Stomach smooth muscle (tissue), 2 donors: Measurements from ENCODE around the gene STX10.

Experiments
- H3K27ac ChIP-seq: one replicate; pipeline ENCODE4 v1.7.0; 2013; ENCODE audit warnings: mild to moderate bottlenecking, low read length, inconsistent platforms
- H3K27me3 ChIP-seq, 2 donors: one replicate each; pipeline ENCODE4 v1.7.0; 2013; ENCODE audit warnings: low read length in 2 of 2; ENCODE audit not compliant: insufficient read depth in 2 of 2, control insufficient read depth in 1 of 2
- H3K36me3 ChIP-seq, 2 donors: one replicate each; pipeline ENCODE4 v1.7.0; 2013; ENCODE audit warnings: low read length in 2 of 2; ENCODE audit not compliant: control insufficient read depth in 2 of 2, insufficient read depth in 2 of 2
- H3K4me1 ChIP-seq: one replicate; pipeline ENCODE4 v1.7.0; 2013; ENCODE audit warnings: low read length; ENCODE audit not compliant: control insufficient read depth, insufficient read depth
- H3K4me3 ChIP-seq, 2 donors: one replicate each; pipeline ENCODE4 v1.7.0; 2013; ENCODE audit warnings: low read length in 2 of 2
- H3K9ac ChIP-seq, 2 donors: one replicate each; pipeline ENCODE4 v1.7.0; 2013; ENCODE audit warnings: low read length in 2 of 2, mild to moderate bottlenecking in 1 of 2
- H3K9me3 ChIP-seq, 2 donors: one replicate each; pipeline ENCODE4 v1.7.0; 2013; ENCODE audit warnings: low read length in 2 of 2; ENCODE audit not compliant: control insufficient read depth in 2 of 2
- donor health status: healthy.
- donor health status: Pancreatic carcinoma.

Gene STX10

DNA sequence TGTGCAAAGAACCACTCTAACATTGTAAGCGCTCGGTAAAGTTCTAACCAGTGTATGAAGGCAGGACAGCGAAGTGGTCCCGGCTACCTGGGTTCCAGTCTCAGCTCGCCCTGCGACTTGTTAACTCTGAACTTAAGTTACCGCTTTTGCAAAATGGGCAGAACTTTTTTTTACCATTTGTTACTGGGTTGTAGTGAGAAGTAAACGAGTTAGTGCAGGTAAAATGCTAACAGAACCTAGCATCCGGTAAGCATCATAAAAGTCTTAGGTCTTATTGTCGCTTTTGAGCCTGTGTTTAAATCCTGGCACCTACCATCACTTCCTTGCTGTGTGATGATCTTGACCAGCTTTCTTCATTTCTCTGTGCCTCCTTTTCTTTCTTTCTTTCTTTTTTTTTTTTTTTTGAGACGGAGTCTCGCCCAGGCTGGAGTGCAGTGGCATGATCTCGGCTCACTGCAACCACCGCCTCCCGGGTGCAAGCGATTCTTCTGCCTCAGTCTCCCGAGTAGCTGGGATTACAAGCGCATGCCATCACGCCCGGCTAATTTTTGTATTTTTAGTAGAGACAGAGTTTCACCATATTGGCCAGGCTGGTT, 32.9 kb downstream of the STX10 start:
- Histone ChIP-seq H3K4me1 (peaks cover 41% of the 10 kb centered on the region), H3K9ac (peak overlapping the region; percentile 90 to 92), H3K4me3 (peak overlapping the region; percentile 98 to 99), H3K9me3 (no peaks in the 10 kb centered on the region), H3K27me3 (no peaks in the 10 kb centered on the region), H3K27ac (peak overlapping the region; percentile 69), H3K36me3 (peaks cover 4 to 7% of the 10 kb centered on the region in 2 donors)

DNA sequence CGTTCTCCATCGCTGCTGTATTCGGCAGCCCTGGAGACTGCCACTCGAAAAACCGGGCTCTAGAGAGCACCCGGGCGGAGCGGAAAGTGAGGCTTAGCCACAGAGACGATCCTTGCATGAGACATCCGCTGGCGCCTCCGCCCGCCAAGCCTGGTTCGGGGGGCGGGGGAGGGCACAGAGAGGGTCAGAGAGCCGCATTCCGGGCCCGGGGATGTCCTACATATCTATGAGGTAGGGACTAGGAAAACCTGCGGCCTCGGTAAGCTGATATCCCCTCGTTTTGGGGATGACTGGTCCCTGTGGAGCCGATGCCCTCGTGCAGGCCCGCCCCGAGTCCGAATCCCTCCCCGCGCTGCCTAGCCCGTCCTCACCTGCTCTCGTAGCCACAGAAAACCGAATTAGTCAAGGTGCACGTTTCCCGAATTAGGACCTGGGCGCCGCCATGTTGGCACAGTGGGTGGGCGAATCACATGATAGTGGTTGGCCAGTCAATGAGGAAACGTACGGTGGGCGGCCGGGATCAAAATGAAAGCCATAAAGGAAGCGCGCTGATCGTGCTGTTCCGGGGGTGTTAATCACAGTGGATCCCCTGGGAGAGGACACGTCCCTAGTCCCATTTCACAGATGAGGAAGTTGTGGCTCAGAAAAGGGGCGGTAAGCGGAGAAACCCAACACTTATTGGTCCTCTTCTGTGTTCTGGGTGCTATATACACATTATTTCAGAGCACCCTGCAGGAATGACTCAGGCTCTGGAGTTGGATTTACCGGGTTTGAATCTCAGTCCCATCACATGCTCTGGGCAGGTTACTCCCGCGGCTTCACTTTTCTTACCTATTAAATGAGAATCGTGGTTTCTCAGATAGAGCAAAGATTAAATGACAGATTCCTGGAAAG, 33.6 kb downstream of the STX10 start, which contains the start of gene TRMT1:
TRMT1 (minus strand) TSS at position 459 of the 894 bp plus-strand sequence; CDS start at position 118, 341 bp downstream.
- Histone ChIP-seq H3K27ac (peak within 1 kb of the TSS; percentile 69), H3K36me3 (peaks cover 4 to 8% of the 10 kb centered on the region in 2 donors), H3K4me1 (peaks cover 38% of the 10 kb centered on the region), H3K9me3 (no peaks in the 10 kb centered on the region), H3K4me3 (peak within 1 kb of the TSS; percentile 98 to 99), H3K27me3 (no peaks in the 10 kb centered on the region), H3K9ac (peak within 1 kb of the TSS; percentile 90 to 92)

DNA sequence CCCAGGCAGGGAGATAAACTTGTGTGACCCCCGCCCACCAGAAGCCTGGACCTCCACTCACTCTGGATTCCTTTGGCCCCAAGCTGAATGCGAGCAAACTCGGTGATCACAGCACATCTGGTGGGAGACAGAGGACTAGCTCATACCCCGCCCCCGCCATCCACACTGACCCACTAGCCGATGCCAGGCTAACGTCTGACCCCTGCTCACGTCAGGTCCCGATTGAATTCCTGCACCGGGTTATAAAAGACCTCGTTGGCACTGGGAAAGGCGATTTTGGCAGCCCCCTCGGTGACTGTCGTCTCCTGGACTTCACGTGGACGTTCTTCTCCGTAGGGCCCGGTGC, 34.3 kb downstream of the STX10 start:
- no peaks in the 10 kb centered on the region for H3K9me3 ChIP-seq
- H3K4me1 ChIP-seq, result peaks cover 38% of the 10 kb centered on the region
- H3K4me3 ChIP-seq, result peak overlapping the region; percentile 98 to 99
- H3K27me3 ChIP-seq, result no peaks in the 10 kb centered on the region
- H3K9ac ChIP-seq, result peak overlapping the region; percentile 90 to 92
- peak overlapping the region; percentile 69 for H3K27ac ChIP-seq
- H3K36me3 ChIP-seq, result peaks cover 4 to 8% of the 10 kb centered on the region in 2 donors

DNA sequence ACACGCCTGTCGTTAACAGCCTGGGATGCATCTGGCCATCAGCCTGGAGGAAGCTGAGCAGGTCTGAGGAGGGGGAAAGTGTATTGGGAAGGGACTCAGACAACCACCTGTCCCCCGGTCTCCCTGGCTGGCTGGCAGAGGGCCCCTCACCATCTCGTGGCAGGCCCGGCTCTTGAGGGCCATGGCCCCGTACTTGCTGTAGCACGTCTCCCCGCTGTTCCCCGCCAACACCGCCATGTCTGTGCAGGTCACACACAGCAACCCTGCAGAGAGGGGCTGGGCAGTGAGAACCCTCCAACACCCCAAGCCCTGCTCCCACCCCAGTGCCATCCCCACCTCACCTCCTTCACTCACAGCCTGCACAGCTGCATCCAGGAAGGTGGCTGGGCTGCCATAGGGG, 37.6 kb downstream of the STX10 start:
- Histone ChIP-seq H3K4me3 (no peak overlapping the region), H3K9ac (no peak overlapping the region), H3K27ac (no peak overlapping the region), H3K27me3 (no peaks in the 10 kb centered on the region), H3K36me3 (peaks cover 4 to 13% of the 10 kb centered on the region in 2 donors), H3K9me3 (no peaks in the 10 kb centered on the region), H3K4me1 (peaks cover 17% of the 10 kb centered on the region)

DNA sequence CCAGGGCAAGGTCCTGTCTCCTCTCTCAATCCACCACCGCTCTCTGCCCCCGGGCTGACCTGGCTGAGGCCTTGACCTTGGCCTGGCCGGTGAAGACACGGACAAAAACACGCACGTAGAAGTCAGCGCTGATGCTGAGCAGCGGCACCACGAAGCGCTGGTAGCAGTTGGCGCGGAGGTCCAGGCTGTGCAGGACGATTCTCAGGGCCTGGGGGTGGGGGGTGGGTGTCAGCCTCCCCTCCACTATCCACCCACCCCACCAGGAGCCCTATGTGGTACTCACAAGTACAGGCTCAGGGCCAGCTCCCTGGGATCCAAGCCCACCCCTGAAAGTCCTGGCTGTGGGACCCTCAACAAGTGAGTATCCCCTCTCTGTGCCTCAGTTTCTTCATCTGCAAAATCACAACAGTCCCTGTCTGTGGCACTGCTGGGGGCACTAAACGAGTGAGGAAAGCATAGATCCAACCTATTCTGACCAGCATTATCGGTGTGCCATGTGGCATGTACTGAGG, 40.0 kb downstream of the STX10 start:
- no peaks in the 10 kb centered on the region for H3K4me1 ChIP-seq
- H3K9ac ChIP-seq, result no peak overlapping the region
- H3K36me3 ChIP-seq, result peaks cover 4 to 13% of the 10 kb centered on the region in 2 donors
- H3K27me3 ChIP-seq, result no peaks in the 10 kb centered on the region
- no peak overlapping the region for H3K4me3 ChIP-seq
- no peak overlapping the region for H3K27ac ChIP-seq
- no peaks in the 10 kb centered on the region for H3K9me3 ChIP-seq

DNA sequence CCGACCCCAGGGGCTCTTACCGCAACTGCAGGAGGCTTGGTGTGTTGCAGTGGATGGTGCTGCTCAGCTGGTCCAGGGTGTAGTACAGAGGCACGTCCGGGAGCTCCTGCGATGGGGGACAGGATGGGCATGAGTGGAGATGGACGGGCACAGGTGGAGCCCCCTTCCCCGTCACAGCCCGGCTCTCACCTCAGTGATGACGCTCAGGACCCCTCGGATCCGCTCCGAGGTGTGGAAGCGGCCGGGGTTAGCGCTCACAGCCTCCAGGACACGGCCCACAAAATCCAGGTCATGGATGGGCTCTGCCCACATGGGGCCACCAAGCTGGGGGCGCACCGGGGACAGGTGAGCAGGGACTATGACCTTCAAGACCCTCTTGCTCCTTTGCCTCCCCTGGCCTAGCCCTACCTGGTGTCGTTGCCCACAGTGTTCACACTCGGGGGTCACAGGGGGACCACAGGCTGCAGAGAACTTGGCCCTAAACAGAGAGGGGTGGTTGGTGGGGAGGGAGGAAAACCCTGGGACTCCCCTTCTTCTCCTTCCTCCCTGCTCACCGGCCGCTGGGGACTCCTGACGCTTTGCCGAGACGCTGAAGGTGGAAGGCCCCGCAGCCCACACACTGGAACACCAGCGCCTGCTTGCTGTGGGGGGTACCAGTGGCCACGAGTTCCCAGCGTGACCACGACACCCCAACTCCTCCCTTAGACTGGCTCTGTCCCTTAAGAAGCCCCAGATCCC, 40.6 kb downstream of the STX10 start:
- H3K9ac ChIP-seq, result no peak overlapping the region
- H3K27me3 ChIP-seq, result no peaks in the 10 kb centered on the region
- no peak overlapping the region for H3K27ac ChIP-seq
- H3K4me1 ChIP-seq, result peaks cover 3% of the 10 kb centered on the region
- peaks cover 4 to 13% of the 10 kb centered on the region in 2 donors for H3K36me3 ChIP-seq
- H3K9me3 ChIP-seq, result no peaks in the 10 kb centered on the region
- H3K4me3 ChIP-seq, result no peak overlapping the region

DNA sequence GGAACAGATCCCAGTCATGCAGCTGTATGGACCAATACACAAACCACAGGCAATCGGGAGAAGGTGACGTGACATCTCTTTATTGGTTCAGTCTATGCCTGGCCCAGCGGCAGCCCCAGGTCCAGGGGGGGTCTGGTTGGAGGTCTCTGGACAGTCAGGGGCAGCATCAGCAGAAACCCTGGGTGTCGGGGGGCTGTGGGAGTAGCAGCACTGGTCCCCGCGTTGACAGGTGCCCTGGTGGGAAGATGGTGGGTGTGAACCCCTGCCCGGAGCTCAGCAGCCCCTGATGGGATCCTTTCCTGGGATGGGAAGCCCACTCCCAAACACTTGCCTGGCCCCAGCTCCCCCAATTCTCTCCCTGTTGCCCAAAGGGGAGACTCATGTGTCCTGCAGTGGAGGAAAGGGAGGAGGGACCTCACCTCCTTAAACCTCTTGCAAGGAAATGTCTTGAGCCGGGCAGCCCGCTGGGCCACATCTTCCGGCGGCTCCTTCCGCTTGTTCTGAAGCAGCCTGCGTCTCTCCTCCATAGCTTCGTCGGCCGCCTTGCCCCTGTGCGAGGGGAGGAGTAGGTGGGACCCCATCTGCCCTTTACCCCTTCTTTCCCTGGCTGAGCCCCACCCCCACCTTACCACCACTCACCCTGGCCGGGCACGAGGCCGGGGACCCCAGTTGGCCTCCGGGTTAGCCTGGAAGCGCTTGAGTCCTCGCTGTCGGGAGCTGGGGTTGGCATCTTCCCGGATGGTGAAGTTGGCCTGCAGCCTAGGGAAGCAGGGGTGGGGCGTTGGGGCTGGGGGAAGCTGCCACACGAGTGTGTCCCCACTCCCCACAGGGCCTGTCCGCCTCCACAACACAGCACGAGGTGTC, 45.1 kb downstream of the STX10 start:
- no peak overlapping the region for H3K27ac ChIP-seq
- peaks cover 22% of the 10 kb centered on the region for H3K4me1 ChIP-seq
- peak overlapping the region in 1 of 2 donors; percentile 8 for H3K4me3 ChIP-seq
- no peaks in the 10 kb centered on the region for H3K9me3 ChIP-seq
- H3K9ac ChIP-seq, result no peak overlapping the region
- peaks cover 2 to 3% of the 10 kb centered on the region in 2 donors for H3K27me3 ChIP-seq
- H3K36me3 ChIP-seq, result peaks cover 0 to 7% of the 10 kb centered on the region in 2 donors

DNA sequence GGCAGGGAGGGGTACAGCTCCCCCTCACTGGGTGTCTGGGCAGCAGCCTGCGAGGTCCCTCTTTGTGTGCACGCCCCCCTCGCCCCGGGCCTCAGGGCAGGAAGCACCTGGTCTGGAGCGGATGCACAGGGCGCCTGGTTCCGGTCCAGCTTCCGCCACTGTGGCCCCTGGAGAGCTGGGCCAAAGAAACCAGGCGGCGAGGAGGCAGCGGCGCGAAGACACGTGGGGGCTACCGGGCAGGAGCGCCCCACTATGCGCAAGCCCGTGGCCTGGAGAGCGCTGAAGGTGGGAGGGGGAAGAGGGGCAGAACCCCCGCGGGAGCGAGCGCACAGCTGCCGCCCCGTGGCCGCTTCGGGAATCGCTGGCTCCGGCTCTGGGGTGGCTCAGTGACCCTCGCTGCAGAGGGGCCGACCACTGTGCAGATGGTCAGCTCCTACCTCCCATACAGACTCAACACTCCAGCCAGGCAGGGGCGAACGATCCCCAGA, 45.8 kb downstream of the STX10 start:
- Histone ChIP-seq H3K27ac (no peak overlapping the region), H3K27me3 (peaks cover 2 to 3% of the 10 kb centered on the region in 2 donors), H3K9me3 (no peaks in the 10 kb centered on the region), H3K36me3 (peaks cover 0 to 5% of the 10 kb centered on the region in 2 donors), H3K4me1 (peaks cover 25% of the 10 kb centered on the region), H3K4me3 (peak overlapping the region in 1 of 2 donors; percentile 8), H3K9ac (no peak overlapping the region)

DNA sequence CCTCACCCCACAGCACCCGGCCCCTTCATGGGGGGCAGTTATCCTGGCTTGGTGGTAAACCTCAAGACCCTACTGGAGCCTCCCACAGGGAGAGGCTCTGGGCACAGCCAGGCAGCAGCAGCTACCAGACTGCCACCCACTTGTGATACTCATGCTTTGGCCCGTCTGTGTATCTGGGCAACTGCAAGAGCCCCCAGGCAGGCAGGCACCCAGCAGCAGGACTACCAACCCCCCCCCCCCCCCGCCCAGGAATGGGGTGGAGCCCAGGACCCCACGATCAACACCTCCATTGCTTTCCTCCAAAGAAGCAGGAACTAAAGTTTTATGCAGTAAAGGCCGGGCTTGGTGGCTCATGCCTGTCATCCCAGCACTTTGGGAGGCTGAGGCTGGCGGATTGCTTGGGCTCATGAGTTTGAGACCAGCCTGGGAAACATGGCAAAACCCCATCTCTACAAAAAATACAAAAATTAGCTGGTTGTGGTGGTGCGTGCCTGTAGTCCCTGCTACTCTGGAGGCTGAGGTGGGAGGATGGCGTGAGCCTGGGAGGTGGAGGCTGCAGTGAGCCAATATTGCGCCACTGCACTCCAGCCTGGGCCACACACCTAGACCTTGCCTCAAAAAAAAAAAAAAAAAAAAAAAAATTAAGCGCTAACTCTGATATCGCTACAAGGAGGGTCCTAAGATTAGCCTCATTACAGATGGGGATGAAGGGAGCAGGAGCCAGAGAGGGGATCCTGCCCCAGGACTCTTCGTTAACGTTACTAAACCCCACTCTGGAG, 46.4 kb downstream of the STX10 start:
- Histone ChIP-seq H3K36me3 (peaks cover 0 to 2% of the 10 kb centered on the region in 2 donors), H3K27me3 (peaks cover 2 to 6% of the 10 kb centered on the region in 2 donors), H3K9me3 (no peaks in the 10 kb centered on the region), H3K9ac (no peak overlapping the region), H3K27ac (peak overlapping the region; percentile 24), H3K4me3 (no peak overlapping the region), H3K4me1 (peaks cover 31% of the 10 kb centered on the region)
